ENCODE measurements around the gene IMMP2L.
A peak's percentile ranks its signal among the peaks of the same experiment; 100 is the strongest.

IMMP2L gene

GRCh38 chr7:110880971-110881370 lies 681.3 kb downstream of the IMMP2L start:
- no peak for DNase-seq

DNA sequence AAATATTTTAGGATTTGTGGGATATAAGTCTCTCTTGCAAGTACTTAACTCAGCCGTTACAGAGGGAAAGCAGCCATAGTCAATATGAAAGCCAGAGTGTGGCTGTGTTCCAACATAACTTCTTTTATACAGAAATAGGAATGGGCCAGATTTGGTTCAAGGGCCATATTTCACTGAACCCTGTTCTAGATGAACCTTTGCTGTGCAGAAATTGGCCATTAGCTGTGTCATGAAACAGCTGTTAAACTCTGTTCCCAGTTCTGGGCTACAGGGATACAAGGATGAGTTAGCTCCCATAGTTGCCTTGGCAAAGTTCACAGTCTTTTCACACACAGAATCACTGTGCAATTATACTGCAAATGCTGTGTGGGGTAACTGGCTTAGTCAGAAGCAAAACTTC lies 685.3 kb downstream of the IMMP2L start:
- DNase-seq: no peak

DNA sequence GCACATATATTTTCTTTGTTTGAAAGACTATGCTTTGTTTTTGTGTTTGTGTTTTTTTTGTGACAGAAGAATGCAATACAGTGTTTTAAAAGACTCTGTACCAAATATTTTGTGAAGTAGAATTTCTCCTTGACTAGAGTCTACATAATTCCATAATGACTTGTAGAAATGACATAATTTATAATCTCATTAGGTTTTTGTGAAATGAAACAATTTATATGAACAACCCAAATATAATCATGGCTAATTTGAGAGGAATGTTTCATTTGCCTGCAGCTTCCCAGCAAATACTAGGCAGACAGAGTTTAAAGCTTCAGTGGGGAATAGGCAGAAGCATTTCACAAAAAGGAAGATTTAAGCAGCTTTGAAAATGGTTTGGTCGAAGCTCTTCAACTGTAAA lies 686.9 kb downstream of the IMMP2L start:
- DNase-seq: no peak

DNA sequence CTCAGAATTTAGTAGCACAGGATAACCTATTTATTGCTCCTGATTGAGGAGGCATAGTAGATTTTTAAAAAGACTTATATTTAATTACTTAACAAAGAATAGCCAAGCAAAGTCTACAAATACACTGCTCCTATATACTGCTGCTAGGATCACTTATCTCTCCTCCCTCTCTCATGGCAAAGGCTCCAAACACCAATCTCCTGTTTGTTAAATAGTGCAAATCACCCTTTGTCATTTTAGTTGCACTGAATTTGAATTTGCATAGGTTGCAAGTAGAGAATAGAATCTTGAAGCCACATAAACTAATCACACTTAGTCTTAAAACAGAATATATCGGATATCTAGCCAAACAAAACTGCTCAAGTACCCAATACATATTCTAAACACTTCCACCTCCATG lies 690.4 kb downstream of the IMMP2L start:
- DNase-seq: no peak

DNA sequence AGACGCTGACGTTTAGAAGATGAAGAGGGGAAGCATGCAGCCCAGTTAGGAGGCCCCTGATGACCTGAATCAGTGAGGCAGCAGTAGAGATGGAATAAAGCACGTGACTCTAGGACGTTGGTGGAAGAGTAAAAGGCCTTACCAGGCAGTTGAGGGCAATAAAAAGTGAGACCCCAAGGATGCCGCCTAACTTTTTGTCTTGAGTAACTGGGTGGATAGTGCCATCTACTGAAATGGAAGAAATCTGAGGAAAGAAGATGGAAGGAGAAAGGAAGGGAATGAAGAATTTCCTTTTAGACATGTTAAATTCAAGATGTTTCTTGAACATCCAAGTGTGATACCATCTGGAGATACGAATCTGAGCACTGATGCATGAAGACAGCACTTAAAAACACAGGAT lies 691.4 kb downstream of the IMMP2L start:
- no peak for DNase-seq

DNA sequence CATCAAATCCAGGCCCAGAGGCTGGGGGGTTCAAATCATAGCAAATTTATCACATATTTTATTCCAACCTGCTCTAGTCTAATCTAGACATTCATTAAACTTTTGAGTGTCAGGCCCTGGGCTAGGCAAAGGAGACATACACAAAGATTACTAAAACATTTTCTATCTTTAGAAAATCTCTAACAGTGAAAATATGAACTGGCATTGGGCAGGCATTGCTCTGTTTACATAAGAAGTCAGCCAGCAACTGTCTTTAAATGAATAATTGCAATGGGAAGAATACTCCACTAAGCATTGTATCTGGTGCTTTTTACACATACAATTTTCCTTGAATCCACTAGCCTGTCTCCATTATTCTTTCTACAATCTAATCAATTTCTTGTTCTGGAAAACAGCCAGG lies 693.8 kb downstream of the IMMP2L start:
- DNase-seq: no peak

DNA sequence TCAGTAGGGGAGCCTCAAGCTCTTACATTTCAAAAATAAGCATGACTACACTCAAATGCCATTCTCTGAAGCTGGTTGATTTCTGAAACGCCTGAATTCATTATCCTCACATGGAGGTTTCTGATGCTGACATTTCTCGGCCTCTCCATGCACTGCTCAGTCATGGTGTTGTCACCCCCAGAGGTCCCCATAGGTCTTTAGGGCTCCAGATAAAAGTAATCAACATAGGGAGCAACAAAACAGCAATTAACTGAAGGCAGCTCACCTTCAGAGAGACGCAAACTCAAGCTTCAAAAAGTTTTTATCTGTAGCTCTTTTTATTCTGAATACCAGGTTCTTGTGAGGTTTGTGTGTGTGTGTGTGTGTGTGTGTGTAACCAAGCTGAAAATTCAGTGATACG lies 694.5 kb downstream of the IMMP2L start:
- DNase-seq: no peak

- DNase-seq: no peak
Observed at GRCh38 chr7:110863258-110863657, 699.0 kb downstream of the IMMP2L start.

DNA sequence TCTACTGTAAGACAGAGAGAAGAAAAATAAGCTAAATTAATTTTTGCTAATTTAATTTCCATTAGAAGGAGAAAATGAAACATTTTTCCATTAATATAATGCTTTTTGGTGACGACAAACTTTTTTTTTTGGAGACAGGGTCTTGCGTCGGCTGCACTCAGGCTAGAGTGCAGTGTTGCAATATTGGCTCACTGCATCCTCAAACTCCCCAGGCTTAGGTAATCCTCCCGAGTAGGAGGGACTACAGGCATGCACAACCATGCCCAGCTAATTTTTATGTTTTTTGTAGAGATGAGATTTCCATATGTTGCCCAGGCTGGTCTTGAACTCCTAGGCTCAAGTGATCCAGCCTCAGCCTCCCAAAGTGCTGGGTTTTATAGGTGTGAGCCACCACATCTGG lies 701.1 kb downstream of the IMMP2L start:
- no peak for DNase-seq

GRCh38 chr7:110857106-110857505 lies 705.2 kb downstream of the IMMP2L start:
- no peak for DNase-seq

DNA sequence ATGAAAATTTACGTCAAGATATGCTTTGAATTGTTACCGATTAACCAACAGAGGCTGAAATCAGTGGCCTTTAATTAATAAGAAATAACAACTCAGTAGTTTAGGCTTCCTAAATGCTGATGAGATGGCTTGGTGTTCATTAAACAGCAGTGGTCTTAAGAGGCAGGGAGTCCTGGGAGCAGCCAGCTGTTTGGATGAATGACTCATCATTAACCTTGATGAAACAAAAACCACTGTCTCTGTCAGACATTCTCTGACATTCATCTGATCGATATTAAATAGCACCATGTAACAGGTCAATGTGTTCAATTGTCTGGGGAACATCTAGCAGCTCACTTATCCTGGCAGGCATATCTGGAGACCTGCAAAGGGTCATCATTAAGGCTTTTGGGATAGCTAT lies 705.6 kb downstream of the IMMP2L start:
- no peak for DNase-seq

GRCh38 chr7:110854651-110855050 lies 707.6 kb downstream of the IMMP2L start:
- no peak for DNase-seq

GRCh38 chr7:110854166-110854565 lies 708.1 kb downstream of the IMMP2L start:
- DNase-seq: no peak

GRCh38 chr7:110853263-110853662 lies 709.0 kb downstream of the IMMP2L start:
- DNase-seq: no peak

DNA sequence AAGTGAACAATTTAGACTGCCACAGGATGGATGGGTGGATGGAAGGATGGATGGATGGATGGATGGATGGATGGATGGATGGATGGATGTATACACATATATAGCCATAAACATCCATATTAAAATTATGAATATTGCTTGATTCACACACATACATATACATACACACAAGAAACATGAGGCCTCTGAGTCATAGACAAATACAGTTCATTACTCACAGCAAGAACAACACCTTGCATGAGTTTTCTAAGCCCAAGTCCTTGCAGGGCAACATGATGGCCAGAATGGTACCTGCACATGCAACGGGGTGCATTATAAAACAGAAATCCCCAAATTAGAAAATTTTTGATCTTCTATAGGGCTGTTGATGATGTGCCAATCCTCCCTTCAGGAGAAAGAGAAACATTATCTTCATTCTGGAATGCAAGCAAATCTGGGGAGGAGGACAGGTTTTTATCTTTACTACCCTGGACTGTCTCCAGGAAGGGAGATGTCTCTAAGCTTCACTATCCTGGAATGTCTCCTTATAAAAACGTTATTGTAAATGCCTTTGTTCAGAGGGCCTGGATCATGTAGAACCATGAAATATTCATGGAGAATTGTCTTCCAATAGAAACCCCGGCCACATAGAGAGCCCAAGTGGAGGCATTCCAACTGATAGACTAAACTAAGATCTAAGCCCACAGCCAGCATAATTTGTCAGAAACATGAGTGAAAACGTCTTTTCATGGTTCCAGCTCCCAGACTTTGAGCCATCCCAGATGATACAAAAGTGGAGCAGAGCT lies 709.9 kb downstream of the IMMP2L start:
- DNase-seq: no peak

DNA sequence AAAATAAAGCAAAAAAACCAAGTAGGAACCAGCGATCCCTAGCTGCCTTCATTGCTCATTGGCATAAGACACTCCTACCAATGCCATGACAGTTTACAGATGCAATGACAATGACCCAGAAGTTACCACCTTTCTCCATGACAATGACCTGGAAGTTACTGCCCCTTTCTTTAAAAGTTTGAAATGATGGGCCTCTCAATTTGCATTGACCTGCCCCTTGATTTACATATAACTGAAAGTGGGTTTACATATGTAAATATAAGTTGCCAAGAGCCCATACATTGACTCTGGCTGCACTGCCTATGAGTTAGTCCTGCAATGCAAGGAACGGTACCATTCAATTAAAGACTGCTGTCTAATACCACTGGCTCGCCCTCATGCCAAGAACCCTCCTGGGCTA lies 712.1 kb downstream of the IMMP2L start:
- DNase-seq: no peak

DNA sequence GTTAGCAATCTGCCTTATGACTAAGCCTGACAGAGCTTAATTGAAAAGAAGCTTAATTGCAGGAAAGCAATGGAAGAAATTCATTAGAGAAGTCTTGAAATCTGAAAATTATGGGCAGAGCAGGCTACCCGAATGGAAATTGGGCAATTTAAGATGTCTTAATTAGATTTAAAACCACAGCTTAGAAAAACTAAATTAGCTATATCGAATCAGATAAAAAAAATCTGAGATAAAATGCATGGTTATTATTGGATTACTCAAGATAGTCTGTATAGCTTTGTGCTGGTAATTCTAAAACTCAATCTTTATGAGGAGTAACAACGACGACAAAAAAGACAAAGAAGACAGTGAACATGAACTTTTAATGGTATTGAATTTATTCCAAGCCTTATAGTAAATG lies 719.5 kb downstream of the IMMP2L start:
- DNase-seq: no peak

GRCh38 chr7:110841840-110842545 lies 720.3 kb downstream of the IMMP2L start:
- no peak for DNase-seq

DNA sequence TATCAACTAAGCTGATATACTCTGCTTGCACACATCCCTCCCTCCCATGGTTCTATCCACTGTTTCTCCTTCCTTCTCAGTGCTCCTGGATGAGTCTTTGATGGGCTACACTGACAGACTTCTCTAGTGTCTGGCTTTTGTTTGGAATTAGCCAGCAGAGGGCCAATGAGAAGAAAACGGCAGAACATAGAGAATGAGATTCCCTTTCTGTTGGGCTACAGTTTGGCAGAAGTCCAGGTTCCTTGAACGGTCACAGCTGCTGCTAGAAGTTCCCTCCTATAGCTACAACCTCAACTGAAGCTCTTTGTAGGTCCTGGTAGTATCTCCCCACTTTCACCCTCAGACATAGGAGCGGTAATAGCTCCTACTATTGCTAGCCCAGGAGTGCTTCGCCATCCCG lies 722.4 kb downstream of the IMMP2L start:
- DNase-seq: peak in 3 of 56 donors; percentile 2 to 14 (median 2)

DNA sequence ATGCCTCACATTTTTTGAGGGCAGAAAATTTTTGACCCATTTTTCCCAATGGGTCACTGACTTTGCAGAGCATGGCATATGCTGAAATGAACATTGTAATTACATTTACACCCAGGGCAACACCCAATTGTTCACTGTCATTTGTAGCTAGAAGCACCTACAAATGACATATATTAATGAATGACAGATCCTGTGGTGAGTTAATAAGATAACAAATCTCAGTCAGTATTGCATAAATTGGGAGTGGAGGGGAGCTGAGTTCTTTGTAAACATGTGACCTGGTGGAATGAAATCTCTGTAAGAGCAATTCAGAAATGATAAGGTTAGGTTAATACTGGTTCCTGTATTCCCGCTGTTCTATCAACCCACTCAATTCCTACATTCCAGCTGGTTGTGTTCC lies 726.4 kb downstream of the IMMP2L start:
- DNase-seq: no peak

DNA sequence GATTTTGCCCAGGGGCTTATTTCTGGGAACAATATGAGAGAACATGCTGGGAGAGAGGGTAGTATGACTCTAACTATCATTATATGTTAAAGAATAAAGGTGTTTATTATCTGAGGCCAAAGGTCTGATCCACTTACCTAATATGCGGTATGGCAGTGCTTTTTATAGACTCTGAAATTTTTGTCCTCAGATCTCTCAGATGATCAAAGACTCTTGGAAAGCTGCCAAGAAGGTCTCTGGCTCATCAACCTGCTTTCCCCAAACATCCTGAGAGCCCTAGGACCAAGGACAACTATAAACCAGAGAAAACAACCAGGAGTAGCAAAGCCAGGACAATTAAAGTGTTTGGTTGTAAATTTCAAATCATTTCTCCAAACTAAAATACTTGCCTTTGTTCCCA lies 727.1 kb downstream of the IMMP2L start:
- no peak for DNase-seq

GRCh38 chr7:110831419-110831818 lies 730.9 kb downstream of the IMMP2L start:
- no peak for DNase-seq

DNA sequence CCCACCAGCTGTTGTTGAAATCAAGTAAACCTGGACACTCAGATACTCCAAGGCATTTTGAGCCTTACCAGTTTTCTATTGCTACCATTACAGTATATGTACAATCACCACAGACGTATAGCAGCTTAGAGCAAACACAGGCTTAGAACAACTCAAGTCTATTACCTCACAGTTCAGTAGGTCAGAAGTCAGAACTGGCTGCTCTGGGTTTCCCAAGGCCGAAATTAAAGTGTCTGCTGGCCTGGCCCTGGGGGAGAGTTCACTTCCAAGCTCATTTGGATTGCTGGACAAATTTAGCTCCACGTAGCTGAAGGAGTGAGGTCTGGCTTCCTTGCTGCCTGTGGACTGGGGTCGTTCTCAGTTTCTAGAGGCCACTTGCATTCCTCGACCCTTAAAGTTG lies 731.5 kb downstream of the IMMP2L start:
- DNase-seq: no peak
